Esophagus muscularis mucosa (tissue), 4 donors: ENCODE results near the gene GPBP1L1. TPM values are rescaled to one million over a fixed set of nuclear protein-coding genes. Genes with fewer than 3 reads are reported as not detected.
"Not testable (repeated sequence)": the region's sequence is repeated elsewhere in the genome, so short reads cannot be mapped to it uniquely, and the experiment has no call there.

Experiments used
- DNase-seq: peaks from one replicate; pipeline ENCODE4 v3.0.0-alpha.2; 2017; ENCODE audit errors: extremely low spot score
- H3K27ac ChIP-seq, 4 donors: fragments of 200-600 bp; sonication (generic); replicated peaks in 1 of 4; 1 replicate in 3 of 4; 2 replicates in 1 of 4; pipeline ENCODE4 v1.5.1; 2016 to 2019; ENCODE audit warnings: mild to moderate bottlenecking in 1 of 4
- H3K27me3 ChIP-seq, 4 donors: fragments of 200-600 bp; sonication (generic); one replicate each; pipeline versions ENCODE4 v1.5.1 to v1.6.0; 2016 to 2019
- H3K36me3 ChIP-seq, 4 donors: fragments of 200-600 bp; sonication (generic); one replicate each; pipeline ENCODE4 v1.5.1; 2016 to 2019
- H3K4me1 ChIP-seq, 4 donors: fragments of 200-600 bp; sonication (generic); one replicate each; pipeline ENCODE4 v1.5.1; 2016 to 2019
- H3K4me3 ChIP-seq, 4 donors: fragments of 200-600 bp; sonication (generic); 1 replicate in 2 of 4; 2 replicates in 2 of 4; pipeline ENCODE4 v1.5.1; 2016 to 2019; ENCODE audit warnings: mild to moderate bottlenecking in 4 of 4, moderate library complexity in 1 of 4
- H3K9me3 ChIP-seq, 4 donors: fragments of 200-600 bp; sonication (generic); 1 replicate in 3 of 4; 2 replicates in 1 of 4; pipeline ENCODE4 v1.5.1; 2016 to 2019
- EP300 ChIP-seq: sonication (generic); formaldehyde crosslinking; IDR thresholded peaks from one replicate; pipeline ENCODE4 v1.6.1; 2017; ENCODE audit warnings: antibody characterized with exemption
- POLR2A ChIP-seq: fragments of 450-650 bp; IDR thresholded peaks from one replicate; pipeline ENCODE4 v1.6.1; 2017; ENCODE audit warnings: antibody characterized with exemption, moderate library complexity, mild to moderate bottlenecking, low read depth
- POLR2AphosphoS5 ChIP-seq, 2 donors: sonication (generic); formaldehyde crosslinking; IDR thresholded peaks; one replicate each; pipeline ENCODE4 v1.6.1; 2017; ENCODE audit warnings: antibody characterized with exemption in 2 of 2
- WGBS: methylation state at CpG from one replicate; pipeline ENCODE4 v1.1.5; 2018; 5-methylcytosine and 5-hydroxymethylcytosine counted together
- intact Hi-C: fragments of 100-400 bp; cut with DNase I; formaldehyde crosslinking; loops from one replicate; pipeline ENCODE4 v1.15.1; 2023
- total RNA-seq, 4 donors: library from RNA; depleted of rRNA; stranded (reverse); fragments of >200 nt; gene quantifications; one replicate each; pipeline versions ENCODE4 v1.1.0 to v1.2.1, GENCODE V29; 2016
- TF ChIP-seq, protein P1 (sequence below), 3 experiments: fragments of 200-600 bp in 2 of 3; fragments of 450-650 bp in 1 of 3; sonication (generic) in 2 of 3; IDR thresholded peaks; one replicate each; pipeline ENCODE4 v1.5.1; 2017 to 2019; ENCODE audit warnings: antibody characterized with exemption in 3 of 3, mild to moderate bottlenecking in 2 of 3, moderate library complexity in 1 of 3

The GPBP1L1 gene
- total RNA-seq, 4 donors from 2014 or later: 87.6 to 110 (median 98.7) TPM

DNA sequence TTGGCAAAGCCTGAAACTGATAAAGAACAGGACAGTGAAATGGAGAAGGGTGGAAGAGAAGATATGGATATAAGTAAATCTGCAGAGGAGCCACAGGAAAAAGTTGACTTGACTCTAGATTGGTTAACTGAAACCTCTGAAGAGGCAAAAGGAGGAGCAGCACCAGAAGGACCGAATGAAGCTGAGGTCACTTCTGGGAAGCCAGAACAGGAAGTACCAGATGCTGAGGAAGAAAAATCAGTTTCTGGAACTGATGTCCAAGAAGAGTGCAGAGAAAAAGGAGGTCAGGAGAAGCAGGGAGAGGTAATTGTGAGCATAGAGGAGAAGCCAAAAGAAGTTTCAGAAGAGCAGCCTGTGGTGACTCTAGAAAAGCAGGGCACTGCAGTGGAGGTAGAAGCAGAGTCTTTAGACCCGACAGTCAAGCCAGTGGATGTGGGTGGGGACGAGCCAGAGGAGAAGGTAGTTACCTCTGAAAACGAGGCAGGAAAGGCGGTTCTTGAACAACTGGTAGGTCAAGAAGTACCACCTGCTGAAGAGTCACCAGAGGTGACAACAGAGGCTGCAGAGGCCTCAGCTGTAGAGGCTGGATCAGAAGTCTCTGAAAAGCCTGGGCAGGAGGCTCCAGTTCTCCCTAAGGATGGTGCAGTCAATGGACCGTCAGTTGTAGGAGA lies 78.8 kb downstream of the GPBP1L1 start:
- 82% methylated on average over 6 of the region's 6 CpGs for WGBS
- Histone ChIP-seq H3K36me3 (peaks cover 10 to 77% (median 45%) of the 10 kb centered on the region in 4 donors), H3K9me3 (no peaks in the 10 kb centered on the region), H3K4me3 (no peak overlapping the region), H3K27me3 (no peaks in the 10 kb centered on the region), H3K4me1 (peaks cover 0 to 14% (median 11%) of the 10 kb centered on the region in 4 donors), H3K27ac (peak overlapping the region in 1 of 4 donors; percentile 47)
- intact Hi-C loops: no loop called here
- no peak for DNase-seq
- no peak for TF ChIP-seq EP300
- no peak for TF ChIP-seq POLR2AphosphoS5 (IDR thresholded peaks at IDR 0.05)
- TF ChIP-seq, protein P1, sequence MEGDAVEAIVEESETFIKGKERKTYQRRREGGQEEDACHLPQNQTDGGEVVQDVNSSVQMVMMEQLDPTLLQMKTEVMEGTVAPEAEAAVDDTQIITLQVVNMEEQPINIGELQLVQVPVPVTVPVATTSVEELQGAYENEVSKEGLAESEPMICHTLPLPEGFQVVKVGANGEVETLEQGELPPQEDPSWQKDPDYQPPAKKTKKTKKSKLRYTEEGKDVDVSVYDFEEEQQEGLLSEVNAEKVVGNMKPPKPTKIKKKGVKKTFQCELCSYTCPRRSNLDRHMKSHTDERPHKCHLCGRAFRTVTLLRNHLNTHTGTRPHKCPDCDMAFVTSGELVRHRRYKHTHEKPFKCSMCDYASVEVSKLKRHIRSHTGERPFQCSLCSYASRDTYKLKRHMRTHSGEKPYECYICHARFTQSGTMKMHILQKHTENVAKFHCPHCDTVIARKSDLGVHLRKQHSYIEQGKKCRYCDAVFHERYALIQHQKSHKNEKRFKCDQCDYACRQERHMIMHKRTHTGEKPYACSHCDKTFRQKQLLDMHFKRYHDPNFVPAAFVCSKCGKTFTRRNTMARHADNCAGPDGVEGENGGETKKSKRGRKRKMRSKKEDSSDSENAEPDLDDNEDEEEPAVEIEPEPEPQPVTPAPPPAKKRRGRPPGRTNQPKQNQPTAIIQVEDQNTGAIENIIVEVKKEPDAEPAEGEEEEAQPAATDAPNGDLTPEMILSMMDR (IDR thresholded peaks at IDR 0.05): no peak
- TF ChIP-seq POLR2A: no peak

DNA sequence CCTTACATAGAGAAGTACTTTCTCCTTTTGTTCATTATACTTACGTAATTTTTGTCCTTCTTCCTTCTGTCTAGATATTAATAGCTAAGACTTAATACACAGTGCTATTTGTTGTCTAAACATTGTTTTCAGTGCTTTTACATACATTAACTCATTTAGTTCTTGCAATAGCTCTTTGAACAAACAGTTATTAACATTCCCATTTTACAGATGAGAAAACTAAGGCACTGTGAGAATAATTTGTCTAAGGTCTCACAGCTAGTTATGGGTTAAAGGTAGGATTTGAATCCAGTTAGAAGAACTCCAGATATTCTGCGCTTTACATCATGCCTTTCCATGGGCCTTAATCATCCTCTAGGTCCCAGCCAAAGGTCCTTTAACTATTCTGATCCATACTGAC lies 82.1 kb downstream of the GPBP1L1 start:
- DNase-seq: no peak
- H3K4me3 ChIP-seq: no peak overlapping the region
- peaks cover 0 to 14% (median 11%) of the 10 kb centered on the region in 4 donors for H3K4me1 ChIP-seq
- no peak overlapping the region for H3K27ac ChIP-seq
- H3K36me3 ChIP-seq: peaks cover 5 to 57% (median 34%) of the 10 kb centered on the region in 4 donors
- WGBS: 82% methylated on average over 2 of the region's 2 CpGs
- TF ChIP-seq POLR2AphosphoS5 (IDR thresholded peaks at IDR 0.05) (no peak), EP300 (no peak), POLR2A (no peak)
- TF ChIP-seq, protein P1 (IDR thresholded peaks at IDR 0.05): no peak
- intact Hi-C loops: no loop called here
- no peaks in the 10 kb centered on the region for H3K27me3 ChIP-seq
- no peaks in the 10 kb centered on the region for H3K9me3 ChIP-seq

DNA sequence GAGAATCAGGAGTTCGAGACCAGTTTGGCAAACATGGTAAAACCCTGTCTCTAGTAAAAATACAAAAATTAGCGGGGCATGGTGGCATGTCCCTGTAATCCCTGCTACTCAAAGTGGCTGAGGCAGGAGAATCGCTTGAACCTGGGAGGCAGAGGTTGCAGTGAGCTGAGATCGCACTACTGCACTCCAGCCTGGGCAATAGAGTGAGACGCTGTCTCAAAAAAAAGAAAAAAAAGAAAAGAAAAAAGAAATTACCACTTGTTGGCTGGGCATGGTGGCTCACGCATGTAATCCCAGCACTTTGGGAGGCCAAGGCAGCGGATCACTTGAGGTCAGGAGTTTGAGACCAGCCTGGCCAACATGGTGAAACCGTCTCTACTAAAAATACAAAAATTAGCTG lies 89.6 kb downstream of the GPBP1L1 start:
- H3K4me1 ChIP-seq, H3K4me3 ChIP-seq, H3K27me3 ChIP-seq, intact Hi-C loops, H3K9me3 ChIP-seq, H3K27ac ChIP-seq, DNase-seq: not testable (repeated sequence)
- 94% methylated on average over 8 of the region's 8 CpGs for WGBS
- H3K36me3 ChIP-seq: peaks cover 13 to 43% (median 30%) of the 10 kb centered on the region in 4 donors

DNA sequence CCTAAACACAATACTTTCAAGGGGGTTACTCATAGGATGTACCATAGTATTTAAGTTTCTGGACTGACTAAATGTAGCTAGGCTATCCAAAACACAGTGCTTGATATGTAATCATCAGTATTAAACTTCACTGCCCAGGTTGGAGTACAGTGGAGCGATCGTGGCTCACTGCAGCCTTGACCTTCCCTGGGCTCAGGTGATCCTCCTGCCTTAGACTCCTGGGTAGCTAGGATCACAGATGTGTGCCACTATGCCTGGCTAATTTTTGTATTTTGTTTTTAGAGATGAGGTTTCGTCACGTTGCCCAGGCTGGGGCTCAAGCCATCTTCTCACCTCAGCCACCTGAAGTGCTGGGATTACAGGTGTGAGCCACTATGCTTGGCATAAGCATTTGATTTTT lies 91.9 kb downstream of the GPBP1L1 start:
- no peaks in the 10 kb centered on the region for H3K9me3 ChIP-seq
- peaks cover 0 to 12% (median 9%) of the 10 kb centered on the region in 4 donors for H3K4me1 ChIP-seq
- no peak overlapping the region for H3K4me3 ChIP-seq
- H3K27ac ChIP-seq: no peak overlapping the region
- 92% methylated on average over 4 of the region's 4 CpGs for whole genome bisulfite sequencing
- intact Hi-C loops: no loop called here
- no peak for TF ChIP-seq POLR2AphosphoS5 (IDR thresholded peaks at IDR 0.05)
- TF ChIP-seq, protein P1 (IDR thresholded peaks at IDR 0.05): no peak
- TF ChIP-seq POLR2A: no peak
- peaks cover 13 to 50% (median 32%) of the 10 kb centered on the region in 4 donors for H3K36me3 ChIP-seq
- H3K27me3 ChIP-seq: no peaks in the 10 kb centered on the region
- no peak for DNase-seq

DNA sequence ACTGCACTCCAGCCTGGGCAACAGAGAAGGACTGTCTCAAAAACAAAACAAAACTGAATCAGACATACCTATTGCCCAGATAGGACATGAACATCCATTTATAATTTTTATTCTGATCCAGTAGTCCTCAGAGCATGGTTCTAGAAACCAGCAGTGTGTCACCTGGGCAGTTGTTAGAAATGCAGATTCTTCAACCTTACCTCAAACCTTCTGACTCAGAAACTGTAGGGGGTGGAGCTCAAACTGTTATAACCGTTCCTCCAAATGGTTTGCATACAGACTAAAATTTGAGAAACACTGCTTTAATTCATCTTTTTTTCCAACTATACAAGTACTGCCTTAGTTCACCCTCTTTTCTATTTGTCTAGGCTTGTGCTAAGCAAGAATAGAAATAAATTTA lies 96.5 kb downstream of the GPBP1L1 start:
- Histone ChIP-seq H3K4me3 (no peak overlapping the region), H3K9me3 (no peaks in the 10 kb centered on the region), H3K27me3 (no peaks in the 10 kb centered on the region), H3K27ac (no peak overlapping the region), H3K36me3 (peaks cover 8 to 36% (median 25%) of the 10 kb centered on the region in 4 donors), H3K4me1 (peaks cover 17 to 39% (median 33%) of the 10 kb centered on the region in 4 donors)
- 75% methylated on average over 1 of the region's 1 CpG for WGBS
- no peak for DNase-seq
- intact Hi-C loops: loop anchor here (5.0 kb wide), 1 partner anchor 97 kb away; the partner anchor contains the start of genes GPBP1L1 and TMEM69
- TF ChIP-seq EP300 (no peak), POLR2AphosphoS5 (IDR thresholded peaks at IDR 0.05) (no peak)
- TF ChIP-seq, protein P1 (IDR thresholded peaks at IDR 0.05): no peak
